SK-N-SH (cell line): ENCODE measurements around the gene SPOP.

ENCODE experiments used
- EP300 ChIP-seq, 2 experiments: IDR thresholded peaks; 2 replicates each; pipeline versions ENCODE4 v1.4.0 to v1.6.1; 2012; ENCODE audit warnings: borderline replicate concordance in 1 of 2, low read depth in 1 of 2, low read length in 1 of 2
- YY1 ChIP-seq: IDR thresholded peaks from 2 replicates; pipeline ENCODE4 v1.4.0; 2012; ENCODE audit warnings: low read depth, mild to moderate bottlenecking
- TF ChIP-seq, protein P1 (sequence below): fragments of 200-600 bp; sonication (generic); IDR thresholded peaks from 2 replicates; pipeline ENCODE4 v1.6.1; 2017; ENCODE audit warnings: antibody characterized with exemption, mild to moderate bottlenecking, moderate library complexity

DNA sequence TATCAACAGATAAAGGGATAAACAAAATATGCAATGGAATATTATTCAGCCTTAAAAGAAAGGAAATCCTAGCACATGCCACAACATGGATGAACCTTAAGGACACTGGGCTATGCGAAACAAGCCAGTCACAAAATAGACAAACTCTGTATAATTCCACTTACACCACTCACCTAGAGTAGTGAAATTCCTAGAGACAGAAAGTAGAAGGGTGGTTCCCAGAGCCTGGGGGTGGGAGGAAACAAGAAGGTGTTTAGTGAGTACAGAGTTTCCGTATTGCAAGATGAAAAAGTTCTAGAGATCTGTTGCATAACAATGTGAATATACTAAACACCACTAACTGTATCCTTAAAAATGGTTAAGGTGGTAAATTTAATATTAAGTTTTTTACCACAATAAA lies 10.0 kb downstream of the SPOP start:
- TF ChIP-seq, protein P1, sequence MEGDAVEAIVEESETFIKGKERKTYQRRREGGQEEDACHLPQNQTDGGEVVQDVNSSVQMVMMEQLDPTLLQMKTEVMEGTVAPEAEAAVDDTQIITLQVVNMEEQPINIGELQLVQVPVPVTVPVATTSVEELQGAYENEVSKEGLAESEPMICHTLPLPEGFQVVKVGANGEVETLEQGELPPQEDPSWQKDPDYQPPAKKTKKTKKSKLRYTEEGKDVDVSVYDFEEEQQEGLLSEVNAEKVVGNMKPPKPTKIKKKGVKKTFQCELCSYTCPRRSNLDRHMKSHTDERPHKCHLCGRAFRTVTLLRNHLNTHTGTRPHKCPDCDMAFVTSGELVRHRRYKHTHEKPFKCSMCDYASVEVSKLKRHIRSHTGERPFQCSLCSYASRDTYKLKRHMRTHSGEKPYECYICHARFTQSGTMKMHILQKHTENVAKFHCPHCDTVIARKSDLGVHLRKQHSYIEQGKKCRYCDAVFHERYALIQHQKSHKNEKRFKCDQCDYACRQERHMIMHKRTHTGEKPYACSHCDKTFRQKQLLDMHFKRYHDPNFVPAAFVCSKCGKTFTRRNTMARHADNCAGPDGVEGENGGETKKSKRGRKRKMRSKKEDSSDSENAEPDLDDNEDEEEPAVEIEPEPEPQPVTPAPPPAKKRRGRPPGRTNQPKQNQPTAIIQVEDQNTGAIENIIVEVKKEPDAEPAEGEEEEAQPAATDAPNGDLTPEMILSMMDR, result no peak
- no peak for TF ChIP-seq EP300 (IDR thresholded peaks at IDR 0.05; ENCODE audit: borderline replicate concordance in 1 of 2, low read depth in 1 of 2, low read length in 1 of 2)
- TF ChIP-seq YY1, result no peak
